GM13976 (cell line): Measurements from ENCODE around the gene MAU2.

ENCODE experiments used
- DNase-seq: peaks from one replicate; pipeline ENCODE4 v3.0.0; 2012; ENCODE audit warnings: low spot score
- CTCF ChIP-seq: IDR thresholded peaks from 2 replicates; pipeline ENCODE4 v1.5.1; 2012; ENCODE audit warnings: borderline replicate concordance, mild to moderate bottlenecking; ENCODE audit not compliant: insufficient read depth; ENCODE audit errors: extremely low read depth, missing control alignments, control extremely low read depth
- in situ Hi-C: fragments of 300-500 bp; cut with MboI; formaldehyde crosslinking; loops from one replicate; pipeline ENCODE4 v1.12.0; 2022; ENCODE audit warnings: low sequenced_read_pairs, mixed read lengths, inconsistent platforms; ENCODE audit not compliant: unreplicated experiment

The MAU2 gene

GRCh38 chr19:19306191-19306590, 14.4 kb upstream of the MAU2 start:
- no peak for TF ChIP-seq CTCF
- DNase-seq: no peak
- in situ Hi-C loops: no loop called here

GRCh38 chr19:19308373-19308772, 12.3 kb upstream of the MAU2 start:
- no peak for TF ChIP-seq CTCF
- in situ Hi-C loops: no loop called here
- DNase-seq: no peak

GRCh38 chr19:19315444-19315843, 5.2 kb upstream of the MAU2 start:
- in situ Hi-C loops: no loop called here
- DNase-seq: no peak
- TF ChIP-seq CTCF: no peak

- in situ Hi-C loops: no loop called here
- TF ChIP-seq CTCF: no peak
- DNase-seq: no peak
Observed at GRCh38 chr19:19316082-19316481, 4.5 kb upstream of the MAU2 start.

- DNase-seq: no peak
Observed at GRCh38 chr19:19319732-19320360, 783 bp upstream of the MAU2 start.

GRCh38 chr19:19321141-19321577, 530 bp downstream of the MAU2 start:
- no peak for TF ChIP-seq CTCF
- DNase-seq: no peak
- in situ Hi-C loops: no loop called here

More at GRCh38 chr19:19319732-19320360, 783 bp upstream of the MAU2 start:
- in situ Hi-C loops: no loop called here
- no peak for TF ChIP-seq CTCF
